DOHH2 (cell line): ENCODE results near the gene TRAPPC14.
"Not testable (repeated sequence)": the region's sequence is repeated elsewhere in the genome, so short reads cannot be mapped to it uniquely, and the experiment has no call there.

Source experiments
- H3F3A ChIP-seq: fragments of 200-600 bp; sonication (generic), shearing (Covaris generic); 2 replicates; pipeline ENCODE4 v1.6.0; 2016; ENCODE audit warnings: antibody characterized with exemption, mild to moderate bottlenecking; ENCODE audit not compliant: control insufficient read depth, insufficient read depth
- H3K27ac ChIP-seq: fragments of 200-600 bp; sonication (generic); 2 replicates; pipeline ENCODE4 v1.5.1; 2014; ENCODE audit warnings: low read depth, mild to moderate bottlenecking, low read length, moderate library complexity
- H3K27me3 ChIP-seq: fragments of 200-600 bp; sonication (generic); 2 replicates; pipeline ENCODE4 v1.6.1; 2014; ENCODE audit warnings: mild to moderate bottlenecking, low read length, mixed read lengths; ENCODE audit not compliant: control insufficient read depth
- H3K36me3 ChIP-seq: fragments of 200-600 bp; sonication (generic); 2 replicates; pipeline ENCODE4 v1.6.1; 2014; ENCODE audit warnings: mild to moderate bottlenecking, low read length, moderate library complexity, mixed read lengths; ENCODE audit not compliant: control insufficient read depth
- H3K4me1 ChIP-seq: fragments of 200-600 bp; sonication (generic); 2 replicates; pipeline ENCODE4 v1.6.1; 2014; ENCODE audit warnings: mild to moderate bottlenecking, low read length, mixed read lengths; ENCODE audit not compliant: control insufficient read depth
- H3K4me2 ChIP-seq: fragments of 200-600 bp; sonication (generic); 2 replicates; pipeline ENCODE4 v1.6.0; 2014; ENCODE audit warnings: mild to moderate bottlenecking, low read length, moderate library complexity
- H3K4me3 ChIP-seq: fragments of 200-600 bp; sonication (generic); 2 replicates; pipeline ENCODE4 v1.5.1; 2014; ENCODE audit warnings: mild to moderate bottlenecking, low read length, mixed read lengths
- H3K79me2 ChIP-seq: fragments of 200-600 bp; sonication (generic); 2 replicates; pipeline ENCODE4 v1.6.1; 2014; ENCODE audit warnings: mild to moderate bottlenecking, low read length, mixed read lengths; ENCODE audit not compliant: control insufficient read depth
- H3K9me2 ChIP-seq: fragments of 200-600 bp; sonication (generic); replicated peaks from 2 replicates; pipeline ENCODE4 v1.6.1; 2014; ENCODE audit warnings: mild to moderate bottlenecking, low read length, mixed read lengths; ENCODE audit not compliant: control insufficient read depth
- H3K9me3 ChIP-seq: fragments of 200-600 bp; sonication (generic); 2 replicates; pipeline ENCODE4 v1.6.1; 2014; ENCODE audit warnings: antibody characterized with exemption, low read length, mixed read lengths; ENCODE audit not compliant: control insufficient read depth, insufficient read depth
- H4K20me1 ChIP-seq: fragments of 200-600 bp; sonication (generic); 2 replicates; pipeline ENCODE4 v1.6.0; 2014; ENCODE audit warnings: low read depth, mild to moderate bottlenecking, antibody characterized with exemption, low read length, moderate library complexity; ENCODE audit not compliant: control insufficient read depth, insufficient read depth
- CTCF ChIP-seq: fragments of 200-600 bp; sonication (generic); IDR thresholded peaks from one replicate; pipeline ENCODE4 v1.5.1; 2014; ENCODE audit warnings: antibody characterized with exemption, mild to moderate bottlenecking, low read depth, low read length; ENCODE audit not compliant: poor library complexity, severe bottlenecking
- EZH2phosphoT487 ChIP-seq: fragments of 200-600 bp; sonication (generic); IDR thresholded peaks from 2 replicates; pipeline ENCODE4 v1.6.1; 2017; ENCODE audit warnings: borderline replicate concordance, mild to moderate bottlenecking, antibody characterized with exemption, low read length, moderate library complexity, mixed read lengths

TRAPPC14 gene

GRCh38 chr7:100198266-100198665 lies 39.7 kb upstream of the TRAPPC14 start:
- no peak for TF ChIP-seq CTCF
- no peak for TF ChIP-seq EZH2phosphoT487

GRCh38 chr7:100195901-100196322 lies 37.4 kb upstream of the TRAPPC14 start:
- H4K20me1 ChIP-seq, H3K9me2 ChIP-seq, H3K27me3 ChIP-seq, H3K79me2 ChIP-seq, H3K9me3 ChIP-seq: not testable (repeated sequence)
- Histone ChIP-seq H3K4me2 (peak overlapping the region; percentile 61), H3F3A (peaks cover 48% of the 10 kb centered on the region), H3K36me3 (peaks cover 65% of the 10 kb centered on the region), H3K4me1 (peaks cover 97% of the 10 kb centered on the region), H3K4me3 (peak overlapping the region; percentile 51), H3K27ac (peak overlapping the region; percentile 94)

More at GRCh38 chr7:100198266-100198665, 39.7 kb upstream of the TRAPPC14 start:
- Histone ChIP-seq H3F3A (peaks cover 32% of the 10 kb centered on the region), H3K4me1 (peaks cover 97% of the 10 kb centered on the region), H3K4me3 (no peak overlapping the region), H3K36me3 (peaks cover 77% of the 10 kb centered on the region), H3K27me3 (no peaks in the 10 kb centered on the region), H3K27ac (peak overlapping the region; percentile 86), H3K79me2 (peaks cover 17% of the 10 kb centered on the region), H4K20me1 (no peaks in the 10 kb centered on the region), H3K9me3 (no peaks in the 10 kb centered on the region), H3K9me2 (no peaks in the 10 kb centered on the region), H3K4me2 (no peak overlapping the region)

GRCh38 chr7:100195222-100195621 lies 36.7 kb upstream of the TRAPPC14 start:
- peaks cover 97% of the 10 kb centered on the region for H3K4me1 ChIP-seq
- H3K4me2 ChIP-seq, result peak overlapping the region; percentile 61
- peak overlapping the region; percentile 94 for H3K27ac ChIP-seq
- H3K4me3 ChIP-seq, result peak overlapping the region; percentile 51
- no peaks in the 10 kb centered on the region for H3K27me3 ChIP-seq
- peaks cover 59% of the 10 kb centered on the region for H3K36me3 ChIP-seq
- no peak for TF ChIP-seq EZH2phosphoT487
- no peak for TF ChIP-seq CTCF
- H3F3A ChIP-seq, result peaks cover 53% of the 10 kb centered on the region
- no peaks in the 10 kb centered on the region for H4K20me1 ChIP-seq
- H3K9me3 ChIP-seq, result no peaks in the 10 kb centered on the region
- H3K9me2 ChIP-seq, result no peaks in the 10 kb centered on the region
- no peaks in the 10 kb centered on the region for H3K79me2 ChIP-seq

- Histone ChIP-seq H3K27me3 (no peaks in the 10 kb centered on the region), H3K4me3 (peak overlapping the region; percentile 41), H3K36me3 (peaks cover 63% of the 10 kb centered on the region), H4K20me1 (no peaks in the 10 kb centered on the region), H3F3A (peaks cover 53% of the 10 kb centered on the region), H3K9me3 (no peaks in the 10 kb centered on the region), H3K4me2 (peak overlapping the region; percentile 65), H3K9me2 (no peaks in the 10 kb centered on the region), H3K27ac (peak overlapping the region; percentile 94), H3K4me1 (peaks cover 97% of the 10 kb centered on the region), H3K79me2 (no peaks in the 10 kb centered on the region; the same call in 1 of the 2 replicates)
- TF ChIP-seq CTCF, result no peak
- TF ChIP-seq EZH2phosphoT487, result no peak
Measured at GRCh38 chr7:100192969-100193368, 34.4 kb upstream of the TRAPPC14 start.

GRCh38 chr7:100192281-100192862 lies 33.8 kb upstream of the TRAPPC14 start:
- Histone ChIP-seq H3K4me1 (peaks cover 91% of the 10 kb centered on the region), H3K36me3 (peaks cover 58% of the 10 kb centered on the region), H3F3A (peaks cover 49% of the 10 kb centered on the region), H3K4me3 (peak overlapping the region; percentile 41), H3K27ac (peak overlapping the region; percentile 94), H3K4me2 (peak overlapping the region; percentile 65)
- not testable (repeated sequence) for H4K20me1 ChIP-seq, H3K79me2 ChIP-seq, H3K9me2 ChIP-seq, H3K9me3 ChIP-seq, H3K27me3 ChIP-seq
